GM12878 (cell line): Measurements from ENCODE around the gene CTNNBL1. TPM values are rescaled to one million over a fixed set of nuclear protein-coding genes. Genes with fewer than 3 reads are reported as not detected.

Experiments
- ATAC-seq: fragments of 200-7000 bp; cut with Tn5 transposase; 3 replicates; pipeline ENCODE4 v1.9.1; 2020; ENCODE audit warnings: mild to moderate bottlenecking, moderate library complexity
- BruUV-seq: library from RNA; stranded (reverse); fragments of 400-500 nt; replicated peaks from 2 replicates; lab custom pipeline; 2021; lab: Mats Ljungman, UMichigan
- CTCF ChIA-PET: fragments of 300-600 bp; sonication (Branson Sonifier 250); formaldehyde crosslinking; extraction: SDS; loops from one replicate; lab custom pipeline; 2021; ENCODE audit warnings: inconsistent platforms; lab: Yijun Ruan, JAX
- POLR2A ChIA-PET: fragments of 350-600 bp; formaldehyde crosslinking; extraction: SDS; loops from one replicate; lab custom pipeline; 2021; ENCODE audit warnings: inconsistent platforms; lab: Charles Lee
- RAD21 ChIA-PET: fragments of 300-600 bp; sonication (Branson Sonifier 250); formaldehyde crosslinking; loops from one replicate; lab custom pipeline; 2023; ENCODE audit warnings: antibody characterized with exemption; ENCODE audit not compliant: unreplicated experiment; lab: Charles Lee
- SMC1A ChIA-PET: fragments of 300-600 bp; sonication (Branson Sonifier 250); formaldehyde crosslinking; loops from one replicate; lab custom pipeline; 2023; ENCODE audit not compliant: unreplicated experiment, uncharacterized antibody; lab: Charles Lee
- DNase-seq: peaks from one replicate; pipeline ENCODE4 v3.0.0-alpha.2; 2011; ENCODE audit warnings: low read depth, low spot score
- FAIRE-seq: peaks from 3 replicates; lab custom pipeline; 2011; peaks lifted over from hg19 to GRCh38; lab: Jason Lieb, UNC
- H2AFZ ChIP-seq: 2 replicates; pipeline ENCODE4 v1.6.0; 2011; ENCODE audit warnings: low read depth, low read length, control low read depth; ENCODE audit not compliant: control insufficient read depth
- H3K27ac ChIP-seq: 2 replicates; pipeline ENCODE4 v1.5.1; 2011; ENCODE audit warnings: control low read depth; ENCODE audit not compliant: control insufficient read depth, insufficient read depth
- H3K27me3 ChIP-seq, 2 experiments: replicated peaks in 1 of 2; 2 replicates each; pipeline versions ENCODE4 v1.6.0 to v1.6.1; 2011; ENCODE audit warnings: low read length in 1 of 2; ENCODE audit not compliant: control insufficient read depth in 2 of 2, insufficient read depth in 2 of 2
- H3K36me3 ChIP-seq, 2 experiments: 2 replicates each; pipeline ENCODE4 v1.5.1; 2011; ENCODE audit warnings: low read length in 1 of 2; ENCODE audit not compliant: control insufficient read depth in 2 of 2, insufficient read depth in 2 of 2
- H3K4me1 ChIP-seq: 2 replicates; pipeline ENCODE4 v1.6.1; 2011; ENCODE audit warnings: mild to moderate bottlenecking, low read length, moderate library complexity, mixed read lengths; ENCODE audit not compliant: control insufficient read depth, insufficient read depth
- H3K4me2 ChIP-seq: 2 replicates; pipeline ENCODE4 v1.6.0; 2011; ENCODE audit warnings: control low read depth; ENCODE audit not compliant: control insufficient read depth, insufficient read depth
- H3K4me3 ChIP-seq: fragments of 200-600 bp; sonication (generic); 2 replicates; pipeline ENCODE4 v1.5.1; 2016
- H3K79me2 ChIP-seq: 2 replicates; pipeline ENCODE4 v1.6.0; 2011; ENCODE audit warnings: low read length; ENCODE audit not compliant: control insufficient read depth, insufficient read depth
- H3K9ac ChIP-seq: 2 replicates; pipeline ENCODE4 v1.8.0; 2011; ENCODE audit warnings: low read length, control low read depth, mixed read lengths; ENCODE audit not compliant: control insufficient read depth, insufficient read depth
- H3K9me3 ChIP-seq: replicated peaks from 3 replicates; pipeline ENCODE4 v1.5.1; 2011; ENCODE audit warnings: mild to moderate bottlenecking, low read length; ENCODE audit not compliant: control insufficient read depth, insufficient read depth
- H4K20me1 ChIP-seq: 2 replicates; pipeline ENCODE4 v1.6.0; 2011; ENCODE audit not compliant: control insufficient read depth, insufficient read depth
- E4F1 ChIP-seq: fragments of 450-650 bp; IDR thresholded peaks from 2 replicates; pipeline ENCODE4 v1.6.1; 2018; ENCODE audit warnings: borderline replicate concordance, mild to moderate bottlenecking; ENCODE audit not compliant: partially characterized antibody
- RB1 ChIP-seq: fragments of 450-650 bp; formaldehyde crosslinking; IDR thresholded peaks from 2 replicates; pipeline ENCODE4 v1.6.1; 2017; ENCODE audit warnings: mild to moderate bottlenecking, borderline replicate concordance
- SKIL ChIP-seq: fragments of 450-650 bp; IDR thresholded peaks from 2 replicates; pipeline ENCODE4 v1.6.1; 2017; ENCODE audit warnings: mild to moderate bottlenecking, low read depth, inconsistent platforms; ENCODE audit not compliant: poor library complexity, severe bottlenecking
- ZBED1 ChIP-seq: IDR thresholded peaks from 2 replicates; pipeline ENCODE4 v1.6.1; 2016; ENCODE audit warnings: borderline replicate concordance
- ZSCAN29 ChIP-seq: fragments of 450-650 bp; IDR thresholded peaks from 2 replicates; pipeline ENCODE4 v1.6.1; 2017; ENCODE audit warnings: mild to moderate bottlenecking, moderate library complexity
- ZZZ3 ChIP-seq: IDR thresholded peaks from 2 replicates; pipeline ENCODE4 v1.6.1; 2011; ENCODE audit warnings: low read depth; ENCODE audit not compliant: control insufficient read depth, insufficient read length
- whole genome bisulfite sequencing: methylation state at CpG from one replicate; pipeline ENCODE4 v1.1.6; 2016; ENCODE audit warnings: low lambda C conversion rate; ENCODE audit not compliant: insufficient replicate concordance, insufficient coverage; ENCODE audit errors: missing lambda C conversion rate; 5-methylcytosine and 5-hydroxymethylcytosine counted together
- in situ Hi-C: fragments of 300-500 bp; cut with MboI; formaldehyde crosslinking; loops from 9 replicates; pipeline ENCODE4 v1.14.3; 2018; ENCODE audit warnings: mixed read lengths
- intact Hi-C: fragments of 100-400 bp; cut with micrococcal nuclease; formaldehyde crosslinking; loops from one replicate; pipeline ENCODE4 v1.14.2; 2022; ENCODE audit not compliant: unreplicated experiment
- polyA plus RNA-seq, 11 experiments: library from polyadenylated mRNA; depleted of rRNA in 4 of 11; unstranded in 6 of 11; stranded (reverse) in 5 of 11; fragments of >200 nt; fragmentation: Nextera tagmentation in 4 of 11; fragmentation: Illumina TruSeq in 1 of 11; extraction: Ambion mirVana in 4 of 11; extraction: Trizol in 1 of 11; gene quantifications; 1 replicate in 1 of 11; 2 replicates in 10 of 11; pipeline versions ENCODE4 v1.2.1 to v1.2.3, GENCODE V29; 2011 to 2016; ENCODE audit warnings: inconsistent platforms in 2 of 11, missing spikeins in 2 of 11, low read depth in 1 of 11
- total RNA-seq, 4 experiments: library from RNA; depleted of rRNA in 3 of 4; stranded (reverse); fragments of >200 nt in 3 of 4; fragmentation: Illumina TruSeq in 1 of 4; extraction: Trizol in 1 of 4; gene quantifications; 2 replicates each; pipeline versions ENCODE4 v1.2.1 to v1.2.3, GENCODE V29; 2013 to 2021
- TF ChIP-seq, protein P1 (sequence below): fragments of 450-650 bp; IDR thresholded peaks from 2 replicates; pipeline ENCODE4 v1.6.1; 2016; ENCODE audit warnings: mild to moderate bottlenecking

CTNNBL1 gene
- total and polyA plus RNA-seq, 10 of the 15 experiments (the other 5 are each of a cell fraction or from before 2014, with no cell fraction given): 43.1 to 102 (median 67.8) TPM

GRCh38 chr20:37744347-37744746 lies 50.5 kb downstream of the CTNNBL1 start:
- H3K4me3 ChIP-seq: no peak overlapping the region
- SMC1A ChIA-PET: no interaction called here
- ATAC-seq: no peak
- CTCF ChIA-PET: no interaction called here
- no peak for FAIRE-seq
- 94% methylated on average over 2 of the region's 2 CpGs for WGBS
- no peak for TF ChIP-seq RB1
- TF ChIP-seq ZZZ3: no peak
- no peak for TF ChIP-seq ZSCAN29
- TF ChIP-seq, protein P1, sequence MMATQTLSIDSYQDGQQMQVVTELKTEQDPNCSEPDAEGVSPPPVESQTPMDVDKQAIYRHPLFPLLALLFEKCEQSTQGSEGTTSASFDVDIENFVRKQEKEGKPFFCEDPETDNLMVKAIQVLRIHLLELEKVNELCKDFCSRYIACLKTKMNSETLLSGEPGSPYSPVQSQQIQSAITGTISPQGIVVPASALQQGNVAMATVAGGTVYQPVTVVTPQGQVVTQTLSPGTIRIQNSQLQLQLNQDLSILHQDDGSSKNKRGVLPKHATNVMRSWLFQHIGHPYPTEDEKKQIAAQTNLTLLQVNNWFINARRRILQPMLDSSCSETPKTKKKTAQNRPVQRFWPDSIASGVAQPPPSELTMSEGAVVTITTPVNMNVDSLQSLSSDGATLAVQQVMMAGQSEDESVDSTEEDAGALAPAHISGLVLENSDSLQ: no peak
- TF ChIP-seq E4F1: no peak
- TF ChIP-seq SKIL: no peak
- TF ChIP-seq ZBED1: no peak
- H3K27me3 ChIP-seq: no peaks in the 10 kb centered on the region
- intact Hi-C loops (no loop called here), in situ Hi-C loops (no loop called here)
- H3K36me3 ChIP-seq: peaks cover 0 to 19% of the 10 kb centered on the region in 2 experiments
- no peak overlapping the region for H2AFZ ChIP-seq
- BruUV-seq: no TSS peak
- no peaks in the 10 kb centered on the region for H3K79me2 ChIP-seq
- H3K27ac ChIP-seq: no peak overlapping the region
- H3K9ac ChIP-seq: no peak overlapping the region
- H3K9me3 ChIP-seq: no peaks in the 10 kb centered on the region
- H3K4me2 ChIP-seq: no peak overlapping the region
- RAD21 ChIA-PET: no interaction called here
- no peak for DNase-seq
- H3K4me1 ChIP-seq: no peaks in the 10 kb centered on the region
- H4K20me1 ChIP-seq: no peaks in the 10 kb centered on the region
- POLR2A ChIA-PET: no interaction called here
